ENCODE data around the gene GORASP1. TPM values are rescaled to one million over a fixed set of nuclear protein-coding genes. Genes with fewer than 3 reads are reported as not detected.

GORASP1 gene
- polyA plus RNA-seq, 4 donors = 53.9 to 81.0 (median 67.8) TPM

- DNase-seq (ENCODE audit: low read depth in 4 of 4, low spot score in 2 of 4) = no peak
Measured at GRCh38 chr3:39126532-39127071, 19.2 kb upstream of the GORASP1 start.

GRCh38 chr3:39125841-39126500, 18.5 kb upstream of the GORASP1 start:
- DNase-seq (ENCODE audit: low read depth in 4 of 4, low spot score in 2 of 4) = no peak

GRCh38 chr3:39124876-39125840, 17.7 kb upstream of the GORASP1 start:
- no peak for DNase-seq (ENCODE audit: low read depth in 4 of 4, low spot score in 2 of 4)

DNA sequence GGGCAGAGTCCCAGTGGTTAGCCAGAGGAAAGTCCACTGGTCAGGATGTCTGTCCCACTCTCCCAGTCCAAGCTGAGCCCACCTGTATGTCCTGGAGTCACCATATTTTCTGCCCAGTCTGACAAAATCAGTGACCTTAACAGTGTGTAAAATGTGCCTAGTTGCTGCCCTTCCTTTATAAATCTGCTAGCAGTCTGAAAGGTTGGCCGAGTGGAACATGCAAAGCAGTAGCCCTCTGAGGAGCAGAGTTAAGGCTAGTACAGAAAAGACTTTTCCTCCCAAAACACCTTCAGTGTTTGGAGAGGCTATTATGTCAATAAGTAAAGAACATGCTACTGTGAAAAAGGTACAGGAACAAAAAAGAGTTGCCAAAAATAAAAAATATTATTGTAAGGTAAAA, 15.4 kb upstream of the GORASP1 start:
- DNase-seq (ENCODE audit: low read depth in 4 of 4, low spot score in 2 of 4) = no peak

DNA sequence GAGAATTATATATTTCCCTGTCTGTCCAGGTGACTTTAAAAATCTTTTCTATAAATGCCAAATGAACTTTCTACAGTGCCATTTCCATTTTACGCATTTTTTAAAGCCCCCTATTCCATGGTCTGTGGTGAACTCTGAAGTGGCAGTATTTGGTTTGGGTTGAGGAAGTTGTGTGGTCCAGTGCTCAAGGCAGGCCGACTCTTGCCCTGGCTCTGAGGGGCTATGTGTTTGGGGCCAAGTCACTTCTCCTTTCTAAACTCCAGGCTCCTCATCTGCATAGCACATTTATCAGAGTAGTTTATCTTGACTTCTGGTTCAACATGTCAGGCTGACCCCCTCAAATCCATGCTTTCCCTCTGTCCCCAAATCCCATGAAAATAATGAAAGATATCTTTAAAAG, 14.2 kb upstream of the GORASP1 start:
- no peak for DNase-seq (ENCODE audit: low read depth in 4 of 4, low spot score in 2 of 4)

GRCh38 chr3:39118931-39119660, 11.7 kb upstream of the GORASP1 start:
- DNase-seq (ENCODE audit: low read depth in 4 of 4, low spot score in 2 of 4) = no peak

DNA sequence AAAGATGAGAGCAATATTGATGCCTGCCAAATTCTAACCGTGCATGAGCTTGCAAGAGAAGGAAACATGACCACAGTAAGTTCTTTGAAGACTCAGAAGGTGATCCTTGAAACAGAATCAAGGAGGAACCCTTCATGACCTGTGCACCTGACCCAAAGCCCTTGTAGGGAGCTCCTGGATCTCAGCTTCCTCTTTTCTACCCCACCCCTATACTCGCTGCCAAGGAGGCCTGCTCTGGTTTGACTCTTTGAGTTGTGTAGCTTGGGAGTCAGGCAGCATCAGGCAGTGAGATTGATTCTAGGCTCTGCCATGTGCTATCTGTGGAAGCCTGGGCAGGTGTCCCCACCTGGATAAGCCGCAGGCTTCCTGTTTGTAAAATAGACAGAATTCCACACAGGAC, 10.7 kb upstream of the GORASP1 start:
- no peak for DNase-seq (ENCODE audit: low read depth in 4 of 4, low spot score in 2 of 4)

GRCh38 chr3:39115870-39116269, 8.4 kb upstream of the GORASP1 start:
- DNase-seq (ENCODE audit: low read depth in 4 of 4, low spot score in 2 of 4) = no peak

GRCh38 chr3:39114456-39114855, 7.0 kb upstream of the GORASP1 start:
- no peak for DNase-seq (ENCODE audit: low read depth in 4 of 4, low spot score in 2 of 4)

- DNase-seq (ENCODE audit: low read depth in 4 of 4, low spot score in 2 of 4) = no peak
Measured at GRCh38 chr3:39113291-39113690, 5.9 kb upstream of the GORASP1 start.

- no peak for DNase-seq (ENCODE audit: low read depth in 4 of 4, low spot score in 2 of 4)
Measured at GRCh38 chr3:39112535-39112934, 5.1 kb upstream of the GORASP1 start.

GRCh38 chr3:39112113-39112512, 4.7 kb upstream of the GORASP1 start:
- no peak for DNase-seq (ENCODE audit: low read depth in 4 of 4, low spot score in 2 of 4)

DNA sequence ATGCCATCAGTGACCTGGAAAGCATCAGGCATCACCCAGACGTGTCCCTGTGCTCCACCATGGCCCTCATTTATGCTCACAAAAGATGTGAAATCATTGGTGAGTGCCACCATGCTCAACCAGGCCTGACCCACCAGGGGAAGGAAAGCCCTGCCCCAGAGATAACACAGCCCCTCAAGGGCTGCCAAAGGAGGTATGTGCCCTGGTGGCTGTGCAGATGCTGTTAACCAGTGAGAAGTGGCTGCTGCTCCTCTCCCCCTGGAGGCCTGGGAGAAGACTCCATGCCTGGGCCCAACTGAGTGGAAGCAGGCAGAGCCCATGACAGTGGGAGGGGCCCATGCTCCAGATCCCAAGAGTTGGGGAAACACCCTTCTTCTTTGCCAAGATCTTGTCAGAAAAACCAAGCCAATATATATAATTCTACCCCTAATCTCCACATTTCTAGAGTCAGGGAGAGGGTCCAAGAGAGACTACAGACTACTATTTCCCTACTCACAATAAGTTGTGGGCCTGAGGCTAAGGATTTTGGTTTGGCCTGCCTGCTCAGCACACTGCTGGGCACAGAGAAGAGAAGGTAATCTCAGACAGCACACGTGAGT, 2.7 kb upstream of the GORASP1 start:
- no peak for DNase-seq (ENCODE audit: low read depth in 4 of 4, low spot score in 2 of 4)

GRCh38 chr3:39109086-39109485, 1.7 kb upstream of the GORASP1 start:
- no peak for DNase-seq (ENCODE audit: low read depth in 4 of 4, low spot score in 2 of 4)

- no peak for DNase-seq (ENCODE audit: low read depth in 4 of 4, low spot score in 2 of 4)
Measured at GRCh38 chr3:39108200-39108710, 828 bp upstream of the GORASP1 start.

- DNase-seq (ENCODE audit: low read depth in 4 of 4, low spot score in 2 of 4) = peak in 2 of 4 donors; percentile 31 to 32
Measured at GRCh38 chr3:39106851-39107387, 508 bp downstream of the GORASP1 start.

DNA sequence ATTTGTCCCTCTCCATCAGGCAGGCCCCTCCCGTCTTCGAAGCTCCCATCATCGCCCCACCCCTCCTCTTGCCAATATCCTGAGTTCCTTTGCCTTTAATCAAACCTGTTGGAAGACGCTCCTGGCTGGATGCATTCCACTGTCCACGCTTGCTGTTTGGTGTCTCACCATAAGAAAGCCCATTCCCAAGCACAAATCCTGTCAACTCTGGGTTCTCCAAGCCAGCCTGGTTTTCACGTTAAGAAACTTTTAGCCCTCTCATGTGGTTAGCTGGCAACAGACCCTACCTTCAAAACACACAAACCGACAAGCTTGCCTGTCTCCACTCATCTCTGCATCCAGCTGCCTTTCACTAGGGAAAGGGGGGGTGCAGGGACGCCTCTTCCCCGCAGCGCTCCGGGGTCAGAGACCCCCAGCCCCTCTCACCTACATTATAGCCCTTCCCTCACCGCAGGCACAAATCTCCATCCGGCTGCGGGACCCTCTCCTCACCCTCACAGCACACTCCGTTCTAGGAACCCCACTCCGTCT, 1.1 kb downstream of the GORASP1 start:
- DNase-seq (ENCODE audit: low read depth in 4 of 4, low spot score in 2 of 4) = no peak

DNA sequence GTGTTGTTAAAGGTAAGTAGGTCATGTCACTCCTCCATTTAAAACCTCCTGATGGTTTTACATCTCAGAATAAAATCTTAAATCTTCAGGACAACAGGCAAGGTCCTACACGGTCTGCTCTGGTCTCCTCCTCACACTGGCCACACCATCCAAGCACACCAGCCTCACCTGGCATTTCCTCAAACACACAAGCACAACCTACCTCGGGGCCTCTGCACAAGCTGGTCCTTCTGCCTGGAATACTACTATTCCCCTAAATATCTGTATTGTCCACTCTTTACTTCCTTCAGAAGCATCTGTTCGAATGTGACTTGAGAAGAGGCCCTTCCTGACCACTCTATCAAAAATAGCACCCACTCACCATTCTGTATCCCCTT, 1.8 kb downstream of the GORASP1 start:
- DNase-seq (ENCODE audit: low read depth in 4 of 4, low spot score in 2 of 4) = no peak

GRCh38 chr3:39104961-39105686, 2.3 kb downstream of the GORASP1 start:
- DNase-seq (ENCODE audit: low read depth in 4 of 4, low spot score in 2 of 4) = no peak
